HG03354 (cell line): ENCODE data around the gene LBHD2.
"Not testable (repeated sequence)": the region's sequence is repeated elsewhere in the genome, so short reads cannot be mapped to it uniquely, and the experiment has no call there.

ENCODE experiments used
- ATAC-seq: cut with Tn5 transposase; IDR thresholded peaks from one replicate; pipeline ENCODE4 v1.9.1; 2021; ENCODE audit warnings: mild to moderate bottlenecking; ENCODE audit not compliant: unreplicated experiment, poor library complexity, severe bottlenecking

LBHD2 gene

GRCh38 chr14:103084021-103084919, at the start of gene LBHD2:
Gene LBHD2, plus strand, starts transcription at chr14:103084210. Its CDS starts 1,803 bp downstream, at chr14:103086013.
- no peak for ATAC-seq

- no peak for ATAC-seq
These were observed 42.5 kb upstream of the LBHD2 start for GRCh38 chr14:103041464-103041863.

GRCh38 chr14:103043257-103044015, 40.6 kb upstream of the LBHD2 start:
- ATAC-seq = no peak

GRCh38 chr14:103045371-103045869, 38.6 kb upstream of the LBHD2 start:
- no peak for ATAC-seq

GRCh38 chr14:103047453-103047852, 36.6 kb upstream of the LBHD2 start:
- ATAC-seq = not testable (repeated sequence)

GRCh38 chr14:103050935-103051334, 33.1 kb upstream of the LBHD2 start:
- ATAC-seq = no peak

- no peak for ATAC-seq
These were observed 31.6 kb upstream of the LBHD2 start for GRCh38 chr14:103052407-103052806.

GRCh38 chr14:103055695-103056094, 28.3 kb upstream of the LBHD2 start:
- ATAC-seq = no peak

GRCh38 chr14:103056322-103057027, 27.5 kb upstream of the LBHD2 start:
- ATAC-seq = no peak

GRCh38 chr14:103057028-103057371, 27.0 kb upstream of the LBHD2 start:
- ATAC-seq = peak; percentile 29

- peak; percentile 76 for ATAC-seq
These were observed 26.4 kb upstream of the LBHD2 start, which contains the start of gene CDC42BPB for GRCh38 chr14:103057372-103058163. Gene CDC42BPB, minus strand, starts transcription at chr14:103057549. Its CDS starts 376 bp downstream, at chr14:103057173.

GRCh38 chr14:103058164-103059055, 25.6 kb upstream of the LBHD2 start:
- ATAC-seq = no peak

- ATAC-seq = no peak
These were observed 24.5 kb upstream of the LBHD2 start for GRCh38 chr14:103059556-103059955.

GRCh38 chr14:103061482-103061976, 22.5 kb upstream of the LBHD2 start:
- no peak for ATAC-seq

- ATAC-seq = no peak
These were observed 19.6 kb upstream of the LBHD2 start for GRCh38 chr14:103064436-103064835.

GRCh38 chr14:103064978-103065377, 19.0 kb upstream of the LBHD2 start:
- no peak for ATAC-seq

- ATAC-seq = no peak
These were observed 18.1 kb upstream of the LBHD2 start for GRCh38 chr14:103065861-103066260.

- no peak for ATAC-seq
These were observed 17.6 kb upstream of the LBHD2 start for GRCh38 chr14:103066399-103066798.
